Osteoblast (primary cell): ENCODE measurements around the gene OGA. TPM values are rescaled to one million over a fixed set of nuclear protein-coding genes. Genes with fewer than 3 reads are reported as not detected.
A peak's percentile ranks its signal among the peaks of the same experiment; 100 is the strongest.

Experiments
- DNase-seq: peaks from one replicate; pipeline ENCODE4 v3.0.0; 2011; ENCODE audit warnings: low spot score, mixed read lengths; ENCODE audit not compliant: insufficient read length; ENCODE audit errors: missing footprints
- H2AFZ ChIP-seq: 2 replicates; pipeline ENCODE4 v1.6.0; 2011; ENCODE audit warnings: mild to moderate bottlenecking, low read length
- H3K27ac ChIP-seq: 2 replicates; pipeline ENCODE4 v1.5.1; 2011; ENCODE audit warnings: mild to moderate bottlenecking, low read depth, low read length, moderate library complexity
- H3K27me3 ChIP-seq: 2 replicates; pipeline ENCODE4 v1.6.0; 2012; ENCODE audit warnings: mild to moderate bottlenecking, control low read depth, inconsistent platforms, low read length, moderate library complexity; ENCODE audit not compliant: insufficient read depth
- H3K36me3 ChIP-seq: 2 replicates; pipeline ENCODE4 v1.5.1; 2011; ENCODE audit warnings: mild to moderate bottlenecking, low read length, control low read depth, moderate library complexity; ENCODE audit not compliant: insufficient read depth
- H3K4me1 ChIP-seq: 2 replicates; pipeline ENCODE4 v1.5.1; 2011; ENCODE audit warnings: mild to moderate bottlenecking, low read length, control low read depth, moderate library complexity; ENCODE audit not compliant: insufficient read depth
- H3K4me2 ChIP-seq: 2 replicates; pipeline ENCODE4 v1.6.0; 2011; ENCODE audit warnings: mild to moderate bottlenecking, low read length; ENCODE audit not compliant: insufficient read depth
- H3K4me3 ChIP-seq: fragments of 200-600 bp; sonication (generic); 3 replicates; pipeline ENCODE4 v1.5.1; 2012; ENCODE audit warnings: mild to moderate bottlenecking, low read length, inconsistent platforms; ENCODE audit not compliant: insufficient read depth
- H3K79me2 ChIP-seq: 2 replicates; pipeline ENCODE4 v1.6.0; 2012; ENCODE audit warnings: mild to moderate bottlenecking, low read length, control low read depth, inconsistent platforms; ENCODE audit not compliant: insufficient read depth
- H3K9me3 ChIP-seq: 2 replicates; pipeline ENCODE4 v1.5.1; 2011; ENCODE audit warnings: low read depth, low read length, control low read depth
- H4K20me1 ChIP-seq: 2 replicates; pipeline ENCODE4 v1.6.0; 2012; ENCODE audit warnings: mild to moderate bottlenecking, low read length, control low read depth; ENCODE audit not compliant: insufficient read depth
- total RNA-seq: library from RNA; depleted of rRNA; stranded (reverse); fragments of >200 nt; gene quantifications from 2 replicates; pipeline ENCODE4 v1.2.3, GENCODE V29; 2012
- TF ChIP-seq, protein P1 (sequence below): IDR thresholded peaks from 2 replicates; pipeline ENCODE4 v1.5.1; 2011; ENCODE audit warnings: mild to moderate bottlenecking, low read depth, low read length, moderate library complexity; ENCODE audit errors: extremely low read depth

Gene OGA
- total RNA-seq, 1 donor = 121 TPM

GRCh38 chr10:101841826-101842225 lies 23.6 kb upstream of the OGA start:
- no peak overlapping the region for H3K4me2 ChIP-seq
- peaks cover 37% of the 10 kb centered on the region for H4K20me1 ChIP-seq
- no peaks in the 10 kb centered on the region for H3K27me3 ChIP-seq
- TF ChIP-seq, protein P1, sequence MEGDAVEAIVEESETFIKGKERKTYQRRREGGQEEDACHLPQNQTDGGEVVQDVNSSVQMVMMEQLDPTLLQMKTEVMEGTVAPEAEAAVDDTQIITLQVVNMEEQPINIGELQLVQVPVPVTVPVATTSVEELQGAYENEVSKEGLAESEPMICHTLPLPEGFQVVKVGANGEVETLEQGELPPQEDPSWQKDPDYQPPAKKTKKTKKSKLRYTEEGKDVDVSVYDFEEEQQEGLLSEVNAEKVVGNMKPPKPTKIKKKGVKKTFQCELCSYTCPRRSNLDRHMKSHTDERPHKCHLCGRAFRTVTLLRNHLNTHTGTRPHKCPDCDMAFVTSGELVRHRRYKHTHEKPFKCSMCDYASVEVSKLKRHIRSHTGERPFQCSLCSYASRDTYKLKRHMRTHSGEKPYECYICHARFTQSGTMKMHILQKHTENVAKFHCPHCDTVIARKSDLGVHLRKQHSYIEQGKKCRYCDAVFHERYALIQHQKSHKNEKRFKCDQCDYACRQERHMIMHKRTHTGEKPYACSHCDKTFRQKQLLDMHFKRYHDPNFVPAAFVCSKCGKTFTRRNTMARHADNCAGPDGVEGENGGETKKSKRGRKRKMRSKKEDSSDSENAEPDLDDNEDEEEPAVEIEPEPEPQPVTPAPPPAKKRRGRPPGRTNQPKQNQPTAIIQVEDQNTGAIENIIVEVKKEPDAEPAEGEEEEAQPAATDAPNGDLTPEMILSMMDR = no peak
- H3K4me3 ChIP-seq = no peak overlapping the region
- DNase-seq = peak; percentile 65
- H3K79me2 ChIP-seq = no peaks in the 10 kb centered on the region
- no peaks in the 10 kb centered on the region for H3K36me3 ChIP-seq
- no peak overlapping the region for H3K27ac ChIP-seq
- no peaks in the 10 kb centered on the region for H3K9me3 ChIP-seq
- no peak overlapping the region for H2AFZ ChIP-seq
- H3K4me1 ChIP-seq = peaks cover 10% of the 10 kb centered on the region

GRCh38 chr10:101840741-101841453 lies 22.7 kb upstream of the OGA start:
- no peak overlapping the region for H2AFZ ChIP-seq
- no peak overlapping the region for H3K27ac ChIP-seq
- peak; percentile 99 for DNase-seq
- H3K36me3 ChIP-seq = no peaks in the 10 kb centered on the region
- H3K4me2 ChIP-seq = peak overlapping the region; percentile 92
- H3K9me3 ChIP-seq = no peaks in the 10 kb centered on the region
- no peaks in the 10 kb centered on the region for H3K27me3 ChIP-seq
- peaks cover 37% of the 10 kb centered on the region for H4K20me1 ChIP-seq
- no peaks in the 10 kb centered on the region for H3K79me2 ChIP-seq
- TF ChIP-seq, protein P1 = peak; percentile 95
- H3K4me3 ChIP-seq = peak overlapping the region; percentile 71
- peaks cover 10% of the 10 kb centered on the region for H3K4me1 ChIP-seq

GRCh38 chr10:101840102-101840684 lies 21.9 kb upstream of the OGA start:
- no peaks in the 10 kb centered on the region for H3K9me3 ChIP-seq
- H4K20me1 ChIP-seq = peaks cover 42% of the 10 kb centered on the region
- peaks cover 10% of the 10 kb centered on the region for H3K4me1 ChIP-seq
- DNase-seq = peak; percentile 81
- no peaks in the 10 kb centered on the region for H3K27me3 ChIP-seq
- H2AFZ ChIP-seq = no peak overlapping the region
- H3K27ac ChIP-seq = no peak overlapping the region
- no peaks in the 10 kb centered on the region for H3K79me2 ChIP-seq
- H3K4me3 ChIP-seq = peak overlapping the region; percentile 71
- H3K4me2 ChIP-seq = peak overlapping the region; percentile 92
- TF ChIP-seq, protein P1 = no peak
- H3K36me3 ChIP-seq = no peaks in the 10 kb centered on the region

DNA sequence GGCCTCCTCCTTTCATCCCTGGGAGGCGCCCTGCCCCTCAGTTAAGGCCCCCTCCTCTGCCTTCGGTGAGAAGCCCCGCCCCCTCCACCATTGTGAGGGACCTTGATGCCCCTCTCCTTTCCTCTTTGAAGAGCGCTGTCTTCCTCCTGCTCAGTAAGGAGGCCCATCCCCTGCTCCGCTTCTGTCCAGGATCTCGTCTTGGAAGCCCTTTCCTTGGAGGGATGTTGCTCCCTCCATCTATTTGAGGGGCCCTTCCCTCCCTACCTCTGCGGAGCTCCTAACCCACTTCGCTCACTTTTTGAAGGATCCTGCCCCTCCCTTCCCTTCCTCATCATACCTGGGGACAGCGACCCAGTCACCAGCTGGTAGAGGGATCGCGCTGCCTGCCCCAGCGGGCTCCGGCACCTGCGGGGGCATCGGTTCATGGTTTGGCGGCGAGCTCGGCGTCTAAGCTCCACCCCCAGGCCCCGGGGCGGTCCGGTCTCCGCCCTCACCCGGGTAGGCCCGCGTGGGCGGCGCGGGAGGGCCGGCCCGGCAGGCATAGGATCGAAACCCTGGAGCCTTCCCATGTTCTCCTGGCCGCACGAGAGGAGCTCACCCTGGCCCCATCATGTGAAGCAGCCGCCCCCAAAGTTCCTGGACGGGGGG lies 21.3 kb upstream of the OGA start:
- H3K79me2 ChIP-seq = no peaks in the 10 kb centered on the region
- H3K36me3 ChIP-seq = no peaks in the 10 kb centered on the region
- peak overlapping the region; percentile 71 for H3K4me3 ChIP-seq
- H3K4me1 ChIP-seq = peaks cover 10% of the 10 kb centered on the region
- no peak overlapping the region for H3K27ac ChIP-seq
- no peaks in the 10 kb centered on the region for H3K27me3 ChIP-seq
- H3K9me3 ChIP-seq = no peaks in the 10 kb centered on the region
- peak; percentile 97 for DNase-seq
- no peak overlapping the region for H2AFZ ChIP-seq
- peaks cover 42% of the 10 kb centered on the region for H4K20me1 ChIP-seq
- TF ChIP-seq, protein P1 = no peak
- peak overlapping the region; percentile 92 for H3K4me2 ChIP-seq
